Measurements from ENCODE around the gene CAVIN1.
A peak's percentile ranks its signal among the peaks of the same experiment; 100 is the strongest.
"Not testable (repeated sequence)": the region's sequence is repeated elsewhere in the genome, so short reads cannot be mapped to it uniquely, and the experiment has no call there.

CAVIN1 gene

DNA sequence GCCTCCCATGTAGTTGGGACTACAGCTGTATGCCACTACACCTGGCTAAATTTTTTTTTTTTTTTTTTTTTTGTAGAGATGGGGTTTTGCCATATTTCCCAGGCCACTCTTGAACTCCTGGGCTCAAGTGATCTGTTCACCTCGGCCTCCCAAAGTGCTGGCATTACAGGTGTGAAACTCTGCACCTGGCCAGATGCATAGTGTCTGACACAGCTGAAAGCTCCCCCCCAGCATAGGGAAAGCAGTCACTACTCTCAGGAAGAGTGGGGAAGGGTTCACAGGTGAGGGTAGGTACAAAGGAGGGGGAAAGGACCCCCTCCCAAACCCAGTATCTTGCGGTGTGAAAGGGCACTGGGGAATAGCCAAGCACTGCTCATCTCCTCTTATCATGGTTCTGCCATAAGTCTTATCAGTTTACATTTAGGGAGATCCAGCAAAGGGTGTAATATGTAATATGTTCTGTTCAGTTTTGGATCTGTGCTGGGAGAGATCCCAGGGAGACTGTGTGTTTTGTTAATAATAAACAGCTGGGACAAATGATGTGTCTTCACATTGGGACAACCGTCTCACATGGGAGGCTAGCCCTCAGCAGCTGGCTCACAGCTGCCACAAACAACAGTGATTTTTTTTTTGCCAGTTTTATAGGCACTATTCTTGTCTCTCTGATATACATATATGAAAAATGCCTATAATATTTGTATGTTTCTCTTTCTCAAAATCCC lies 6.8 kb upstream of the CAVIN1 start:
- DNase-seq: no peak

DNA sequence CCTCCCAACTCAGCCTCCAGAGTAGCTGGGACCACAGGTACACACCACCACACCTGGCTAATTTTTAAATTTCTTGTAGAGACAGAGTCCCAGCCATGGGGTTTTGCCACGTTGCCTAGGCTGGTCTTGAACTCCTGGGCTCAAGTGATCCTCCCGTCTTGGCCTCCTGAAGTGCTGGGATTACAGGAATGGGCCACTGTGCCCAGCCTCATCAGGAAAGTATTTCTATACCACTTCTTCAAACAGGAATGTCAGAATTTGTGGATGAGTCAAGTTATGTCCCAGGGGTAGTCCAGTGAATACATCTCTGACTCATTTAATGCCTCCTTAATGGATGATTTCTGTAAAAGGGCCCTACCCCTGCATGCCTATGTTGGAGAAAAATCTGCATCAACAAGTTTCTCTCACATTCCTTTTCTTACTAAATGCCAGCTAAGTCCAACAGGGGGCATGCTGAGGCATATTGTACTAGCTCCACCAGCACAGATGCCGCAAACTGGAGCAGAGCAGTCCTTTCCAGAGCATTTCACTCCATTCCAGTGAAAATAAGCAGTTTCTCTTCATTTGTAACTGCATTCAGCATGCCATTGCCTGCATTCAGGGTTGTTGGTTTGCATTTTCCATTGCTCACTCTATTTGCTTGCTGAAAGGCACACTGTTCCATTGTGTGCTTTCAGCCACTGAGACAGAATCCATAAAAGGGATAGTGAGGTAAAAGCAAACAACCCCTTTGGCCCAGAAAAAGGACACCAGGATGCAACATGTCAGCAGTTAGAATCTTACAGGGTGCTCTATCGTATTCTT lies 5.3 kb upstream of the CAVIN1 start:
- no peak for DNase-seq

DNA sequence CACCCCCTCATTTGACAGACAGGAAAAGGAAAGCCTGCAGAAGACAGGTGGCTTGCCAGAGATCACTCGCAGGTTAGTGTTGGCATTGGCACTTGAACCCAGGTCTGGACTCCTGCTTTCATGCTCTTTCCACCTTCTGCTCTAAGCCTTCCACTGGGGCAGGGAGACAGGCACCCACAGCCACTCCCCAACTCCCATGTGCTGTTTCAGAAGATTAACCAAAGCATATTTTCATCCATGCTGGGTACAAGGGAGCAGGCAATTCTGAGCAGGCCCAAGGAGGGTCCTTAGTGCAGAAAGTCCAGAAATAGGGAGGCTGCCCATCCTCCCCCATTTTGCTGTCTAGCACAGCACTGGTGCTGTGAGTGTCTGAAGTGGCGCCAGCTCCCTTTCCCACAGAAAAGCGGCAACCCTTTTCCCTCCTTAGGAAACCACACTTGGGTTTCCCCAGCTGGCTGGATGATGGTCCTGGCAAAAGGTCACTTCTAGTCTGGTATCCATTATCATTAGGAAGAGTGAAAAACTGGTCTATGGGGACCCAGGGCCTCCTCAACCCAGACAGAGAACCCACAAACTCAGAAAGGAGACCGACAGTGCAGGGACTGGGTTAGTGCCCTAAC lies 2.0 kb upstream of the CAVIN1 start:
- no peak for DNase-seq

DNA sequence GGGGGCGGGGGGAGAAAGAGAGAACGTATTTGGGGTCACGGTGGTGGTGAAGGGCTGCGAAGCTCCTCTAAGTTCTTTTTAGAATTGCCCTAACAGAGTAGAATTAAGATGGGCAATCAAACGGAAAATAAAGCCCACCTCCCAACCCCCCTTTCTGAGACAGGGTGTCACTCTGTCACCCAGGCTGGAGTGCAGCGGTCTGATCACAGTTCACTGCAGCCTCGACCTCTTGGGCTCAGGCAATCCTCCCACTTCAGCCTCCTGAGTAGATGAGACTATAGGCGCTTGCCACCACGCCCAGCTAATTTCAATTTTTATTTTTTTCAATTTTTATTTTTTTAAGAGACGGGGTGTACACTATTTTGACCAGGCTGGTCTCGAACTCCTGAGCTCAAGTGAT lies 710 bp upstream of the CAVIN1 start:
- DNase-seq: no peak

DNA sequence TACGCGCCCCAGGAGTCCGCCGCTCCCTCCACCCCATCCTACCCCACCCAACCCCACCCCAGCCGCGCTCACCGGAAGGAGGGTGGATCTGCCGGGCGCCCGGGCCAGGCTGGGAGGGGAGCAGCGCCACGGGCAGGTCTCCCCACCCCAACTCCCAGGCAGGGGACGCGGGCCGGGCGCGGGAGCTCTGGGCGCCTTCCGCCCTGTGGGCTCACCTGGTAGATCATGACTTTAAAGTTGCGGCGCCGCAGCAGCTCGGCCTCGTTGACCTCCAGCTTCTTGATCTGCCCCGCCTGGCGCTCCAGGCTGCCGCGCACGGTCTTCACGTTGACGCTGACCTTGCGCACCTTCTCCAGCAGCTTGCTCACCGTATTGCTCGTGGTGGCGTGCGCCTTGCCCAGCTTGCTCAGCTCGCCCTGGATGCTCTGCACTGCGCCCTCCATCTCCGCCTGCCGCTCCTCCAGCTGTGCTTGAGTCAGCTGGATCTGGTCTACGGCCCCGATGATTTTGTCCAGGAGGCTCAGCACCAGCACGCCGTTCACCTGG lies 571 bp downstream of the CAVIN1 start:
- DNase-seq: no peak

DNA sequence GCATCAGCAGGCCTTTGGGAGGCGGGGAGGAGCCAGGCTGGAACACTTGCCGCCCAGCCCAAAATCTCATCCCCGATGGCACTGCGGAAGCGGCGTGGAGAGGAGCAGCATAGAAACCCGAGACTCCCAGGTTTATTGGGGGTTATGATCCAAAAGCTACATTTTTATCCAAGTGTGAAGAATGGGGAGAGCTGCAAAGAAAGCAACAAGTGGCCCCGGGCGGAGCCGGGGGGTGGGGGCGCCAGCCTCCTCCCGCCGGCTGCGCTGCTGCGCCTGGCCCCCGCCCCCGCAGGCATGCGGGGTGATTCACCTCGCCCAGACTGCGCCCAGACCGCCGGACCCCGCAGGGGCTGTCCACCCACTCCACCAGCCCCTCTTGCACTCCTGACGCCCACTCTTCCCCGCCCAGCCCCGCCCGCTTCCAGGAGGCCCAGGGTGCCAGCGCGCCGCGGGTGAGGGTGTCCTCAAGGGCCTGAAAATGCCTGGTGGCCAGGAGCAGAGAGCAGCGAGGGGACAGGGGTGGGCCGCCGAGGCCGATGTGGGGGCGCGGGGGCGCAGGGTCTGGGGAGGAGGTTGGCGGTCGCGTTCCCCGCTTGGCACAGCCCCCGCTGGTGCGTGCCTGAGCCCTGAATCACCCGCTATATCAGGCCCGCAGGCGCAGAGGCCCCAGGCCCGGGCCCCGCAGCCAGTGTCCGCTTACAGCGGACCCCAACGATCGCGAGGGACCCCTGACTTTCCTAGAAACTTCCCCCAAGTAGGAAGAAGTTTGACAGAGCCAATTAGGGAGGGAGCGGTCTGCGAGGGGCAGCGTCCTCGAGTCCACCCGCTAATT lies 1.3 kb downstream of the CAVIN1 start:
- DNase-seq: no peak

DNA sequence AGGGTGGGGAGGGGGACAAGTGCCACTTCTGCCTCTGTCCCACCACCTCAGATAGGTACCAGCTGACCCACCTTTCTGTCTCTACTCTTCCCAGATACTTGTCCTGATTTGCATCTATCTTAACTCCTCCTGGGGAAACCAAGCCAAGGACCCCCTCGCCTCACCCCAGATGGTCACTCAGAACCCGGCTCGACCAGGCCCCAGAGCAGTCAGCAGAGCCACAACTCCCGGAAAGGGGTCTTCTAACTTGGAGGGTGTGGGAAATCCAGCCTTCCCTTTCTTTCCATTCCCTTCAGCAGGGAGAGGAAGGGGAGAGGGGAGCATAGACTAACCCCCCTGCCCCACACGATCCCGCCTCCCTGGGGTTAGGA lies 1.9 kb downstream of the CAVIN1 start:
- no peak for DNase-seq

DNA sequence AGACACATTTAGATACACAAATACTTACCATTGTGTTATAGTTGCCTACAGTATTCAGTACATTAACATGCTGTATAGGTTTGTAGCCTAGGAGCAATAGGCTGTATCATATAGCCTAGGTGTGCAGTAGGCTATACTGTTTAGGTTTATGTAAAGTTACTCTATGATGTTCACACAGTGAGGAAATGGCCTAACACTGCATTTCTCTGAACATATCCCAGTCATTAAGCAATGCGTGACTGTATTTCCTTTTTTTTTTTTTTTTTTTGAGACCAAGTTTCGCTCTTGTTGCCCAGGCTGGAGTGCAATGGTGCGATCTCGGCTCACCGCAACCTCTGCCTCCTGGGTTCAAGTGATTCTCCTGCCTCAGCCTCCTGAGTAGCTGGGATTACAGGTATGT lies 5.1 kb downstream of the CAVIN1 start:
- not testable (repeated sequence) for DNase-seq

DNA sequence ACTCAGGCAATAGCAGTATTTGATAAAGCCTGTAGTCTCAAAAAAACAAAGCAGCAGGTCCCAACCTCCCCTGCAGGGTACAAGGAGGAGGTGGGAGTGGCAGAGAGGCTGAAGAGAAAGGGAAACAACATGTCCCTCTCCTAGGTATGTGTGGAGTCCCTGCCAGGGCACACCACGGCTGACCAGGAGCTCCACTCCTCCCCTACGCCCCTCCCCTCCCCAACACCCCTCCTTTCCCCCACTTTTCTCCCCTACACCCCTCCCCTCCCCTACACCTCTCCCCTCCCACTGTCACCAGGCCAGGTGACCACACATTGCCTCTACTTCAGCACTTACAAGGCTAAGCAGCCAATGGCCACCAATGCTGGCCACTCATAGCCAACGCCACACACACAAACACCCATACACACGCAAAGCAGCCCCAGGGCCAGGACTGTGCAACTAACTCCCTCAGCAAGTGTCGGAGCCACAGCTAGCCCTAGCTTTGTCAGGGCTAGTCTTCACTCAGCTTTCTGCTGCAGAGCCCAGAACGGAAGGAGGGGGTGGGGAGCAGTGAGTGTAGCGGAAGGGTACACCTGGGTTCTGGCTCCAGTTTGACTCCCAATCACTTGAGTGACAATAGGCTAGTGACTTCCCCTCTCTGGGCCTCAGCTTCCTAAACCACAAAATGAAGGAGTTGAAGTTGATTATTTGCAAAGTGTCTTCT lies 8.2 kb downstream of the CAVIN1 start:
- DNase-seq: no peak

DNA sequence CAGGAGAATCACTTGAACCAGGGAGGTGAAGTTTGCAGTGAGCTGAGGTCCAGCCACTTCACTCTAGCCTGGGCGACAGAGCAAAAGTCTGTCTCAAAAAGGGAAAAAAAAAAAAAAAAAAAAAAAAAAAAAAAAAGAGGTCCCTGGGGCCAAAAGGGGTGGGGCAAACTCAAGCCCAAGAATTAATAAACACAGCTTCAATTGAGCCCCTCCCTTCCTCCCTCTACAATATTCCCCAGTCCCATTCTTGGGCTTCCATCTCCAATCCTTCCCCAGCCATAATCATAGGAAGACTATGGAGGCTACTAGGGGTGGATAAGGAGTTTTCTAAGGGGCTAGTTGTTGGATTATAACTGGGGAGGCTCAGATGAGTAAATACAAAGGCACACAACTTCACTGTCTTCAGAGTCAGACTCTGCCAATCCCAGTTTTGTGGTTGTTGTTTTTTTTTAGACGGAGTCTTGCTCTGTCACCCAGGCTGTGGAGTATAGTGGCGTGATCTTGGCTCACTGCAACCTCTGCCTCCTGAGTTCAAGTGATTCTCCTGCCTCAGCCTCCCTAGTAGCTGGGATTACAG lies 9.5 kb downstream of the CAVIN1 start:
- DNase-seq: no peak

DNA sequence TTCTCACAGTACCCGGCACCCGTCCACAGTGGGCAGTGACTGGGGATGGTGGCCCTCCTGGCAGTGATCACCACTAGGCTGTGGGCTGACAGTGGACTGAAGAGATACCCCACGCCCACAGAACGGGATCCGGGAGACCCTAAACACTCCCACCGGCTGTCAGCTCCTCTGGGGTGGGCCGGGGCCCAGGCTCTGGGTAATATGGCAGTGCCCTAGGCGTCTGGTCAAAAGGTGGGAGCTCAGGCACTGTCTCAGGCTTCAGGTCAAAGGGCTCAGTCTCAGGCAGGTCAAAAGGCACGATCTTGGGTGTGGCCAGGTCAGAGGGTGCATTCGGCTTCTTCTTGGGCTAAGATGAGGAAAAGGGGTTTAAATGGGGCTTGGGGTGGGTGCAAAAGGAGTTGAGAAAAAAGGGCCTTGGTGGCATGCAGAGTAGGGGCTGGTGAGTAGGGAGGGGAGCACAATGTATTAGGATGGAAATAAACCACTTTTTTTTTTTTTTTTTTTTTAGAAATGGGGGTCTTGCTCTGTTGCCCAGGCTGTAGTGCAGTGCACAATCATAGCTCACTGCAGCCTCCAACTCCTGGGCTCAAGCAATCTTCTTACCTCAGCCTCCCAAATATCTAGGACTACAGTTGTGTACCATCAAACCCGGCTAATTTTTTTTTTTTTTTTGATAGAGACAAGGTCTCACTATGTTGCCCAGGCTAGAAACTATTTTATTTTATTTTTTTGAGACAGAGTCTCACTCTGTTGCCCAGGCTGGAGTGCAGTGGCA lies 11.0 kb downstream of the CAVIN1 start:
- no peak for DNase-seq

DNA sequence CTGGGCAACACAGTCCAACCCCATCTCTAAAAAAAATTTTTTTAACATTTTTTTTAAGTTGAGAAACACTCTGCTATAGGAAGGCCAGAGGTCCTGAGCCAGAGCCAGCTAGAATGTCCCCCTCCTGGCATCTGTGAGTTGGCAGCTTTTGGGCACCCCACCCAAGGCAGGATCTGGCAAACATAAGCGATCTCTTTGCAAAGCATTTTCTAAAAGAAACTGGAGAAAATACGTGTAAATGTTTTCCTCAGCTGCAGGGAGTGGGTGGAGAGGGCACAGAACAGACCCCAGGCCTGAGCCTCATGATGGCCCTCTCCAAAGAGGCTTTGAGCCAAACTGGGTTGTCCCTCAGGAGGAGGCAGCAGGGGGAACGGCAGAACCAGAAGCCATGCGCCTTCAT lies 11.7 kb downstream of the CAVIN1 start:
- no peak for DNase-seq

DNA sequence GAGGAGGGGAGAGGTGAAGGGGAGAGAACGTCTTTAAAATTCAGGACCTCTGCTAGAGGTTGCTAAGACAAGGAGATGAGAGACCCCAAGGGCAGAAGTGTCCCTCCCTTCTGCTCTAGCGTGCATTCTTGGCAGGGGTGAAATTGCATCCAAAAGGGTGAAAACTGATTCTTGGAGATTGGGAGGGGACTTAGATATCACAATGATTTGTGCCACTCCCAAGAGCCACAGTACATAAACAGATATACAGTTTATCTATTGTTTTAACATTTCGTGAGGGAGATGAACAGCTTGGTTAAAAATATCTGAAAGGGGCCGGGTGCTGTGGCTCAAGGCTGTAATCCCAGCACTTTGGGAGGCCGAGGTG lies 12.8 kb downstream of the CAVIN1 start:
- DNase-seq: no peak

DNA sequence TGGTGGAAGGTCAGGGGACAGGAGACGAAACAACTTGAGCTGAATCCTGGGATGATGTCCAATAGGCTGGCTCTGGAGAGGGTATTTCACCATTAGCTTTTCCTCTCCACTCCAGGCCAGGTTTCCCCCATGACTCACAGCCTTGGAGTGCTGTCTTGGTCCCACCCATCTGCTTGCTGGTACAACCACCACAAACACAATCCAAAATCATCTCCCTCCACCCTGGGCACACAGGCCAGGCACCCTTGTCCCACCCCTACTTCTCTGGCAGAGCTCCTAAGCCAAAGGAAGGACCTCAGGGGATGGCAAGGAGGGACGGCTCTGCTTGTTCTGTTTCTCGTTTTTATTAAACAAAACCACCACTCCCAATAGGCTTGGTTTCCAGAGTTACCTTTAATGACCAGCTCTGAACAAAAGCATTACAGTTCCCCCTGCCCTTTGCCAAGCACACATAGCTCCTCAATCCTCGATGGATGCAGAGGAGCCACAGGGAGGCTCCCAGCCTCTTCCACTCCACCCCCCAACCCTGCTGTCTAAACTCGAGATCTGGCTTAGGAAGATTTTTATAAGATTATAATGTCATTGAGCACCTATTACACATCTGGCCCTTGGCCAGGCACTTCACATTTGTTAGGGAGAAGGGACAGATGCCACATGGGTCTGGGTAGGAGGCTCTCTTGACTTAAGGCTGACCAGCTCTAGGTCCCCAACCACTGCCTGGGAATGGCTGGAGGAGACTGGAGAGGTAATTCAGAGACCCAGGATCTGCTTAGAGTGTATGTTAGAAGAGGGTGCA lies 13.3 kb downstream of the CAVIN1 start:
- DNase-seq: no peak

DNA sequence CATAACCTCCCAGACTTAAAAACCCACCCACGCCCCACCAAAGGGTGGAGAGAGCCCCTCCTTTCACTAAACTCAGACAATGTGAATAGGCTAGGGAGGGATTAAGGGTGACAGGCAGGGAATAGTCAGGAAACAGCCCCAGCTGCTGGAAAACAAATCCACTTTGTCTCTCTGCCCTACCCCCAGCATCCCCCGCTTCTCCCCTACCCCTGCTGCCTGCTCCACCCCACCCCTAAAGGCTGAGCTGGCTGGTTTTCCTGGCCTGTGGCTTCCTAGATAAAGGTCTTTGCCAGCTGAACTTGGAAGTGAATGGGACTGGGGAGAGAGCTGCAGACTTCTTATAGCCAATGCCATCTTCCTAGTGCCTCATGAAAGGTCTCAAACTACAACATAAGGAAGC lies 15.0 kb downstream of the CAVIN1 start:
- DNase-seq: no peak

DNA sequence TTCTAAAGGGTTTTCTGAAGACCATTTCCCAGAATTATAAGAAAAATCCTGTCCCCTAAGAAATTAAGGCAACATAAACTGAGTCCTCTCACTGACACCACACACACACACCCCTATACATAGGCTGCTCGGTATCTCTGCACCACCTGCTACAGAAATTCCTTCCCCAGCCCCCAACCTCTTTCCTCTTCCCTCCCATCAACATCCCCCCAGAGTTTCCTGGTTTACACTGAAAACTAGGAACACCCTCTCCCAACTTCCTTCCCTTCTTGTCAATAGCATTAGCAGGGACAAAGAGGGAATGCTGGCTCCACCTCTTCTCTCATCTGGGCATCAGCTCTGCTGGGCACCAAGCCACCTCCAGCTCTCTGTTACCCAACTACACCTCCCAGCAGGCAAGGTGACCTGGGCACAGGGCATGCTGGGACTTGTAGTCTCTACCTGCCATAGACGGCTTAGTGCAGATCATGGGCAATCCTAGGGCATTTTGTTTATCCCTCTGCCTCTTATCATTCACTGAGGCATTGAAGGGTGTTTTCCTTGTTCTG lies 15.7 kb downstream of the CAVIN1 start:
- DNase-seq: peak; percentile 79

DNA sequence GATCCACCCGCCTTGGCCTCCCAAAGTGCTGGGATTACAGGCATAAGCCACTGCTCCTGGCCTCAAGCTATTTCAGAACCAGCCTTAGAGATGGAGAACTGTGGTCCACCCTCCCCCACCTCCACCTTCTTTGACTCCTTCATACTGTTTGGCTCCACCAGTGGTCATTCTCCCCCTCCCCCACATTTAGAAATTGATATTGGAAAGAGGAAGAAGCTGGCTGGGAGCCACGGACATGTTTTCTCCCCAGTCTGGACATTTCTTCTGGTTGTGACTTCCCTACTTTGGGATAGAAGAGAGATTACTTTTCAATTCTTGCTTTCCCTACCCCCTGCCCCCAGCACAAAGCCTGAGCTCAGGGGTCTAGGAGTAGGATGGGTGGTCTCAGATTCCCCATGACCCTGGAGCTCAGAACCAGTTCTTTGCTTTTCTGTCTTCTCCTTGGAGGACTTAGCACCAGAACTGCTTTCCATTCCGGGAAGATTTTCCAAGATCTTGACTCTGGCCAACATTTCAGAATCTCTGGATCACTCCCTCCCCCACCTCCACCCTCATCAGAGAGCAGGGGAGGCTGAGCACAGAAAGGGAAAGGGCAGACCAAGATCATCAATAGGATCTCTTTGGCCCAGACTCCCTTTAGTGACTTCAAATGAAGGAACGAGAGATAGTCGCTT lies 16.3 kb downstream of the CAVIN1 start:
- no peak for DNase-seq

DNA sequence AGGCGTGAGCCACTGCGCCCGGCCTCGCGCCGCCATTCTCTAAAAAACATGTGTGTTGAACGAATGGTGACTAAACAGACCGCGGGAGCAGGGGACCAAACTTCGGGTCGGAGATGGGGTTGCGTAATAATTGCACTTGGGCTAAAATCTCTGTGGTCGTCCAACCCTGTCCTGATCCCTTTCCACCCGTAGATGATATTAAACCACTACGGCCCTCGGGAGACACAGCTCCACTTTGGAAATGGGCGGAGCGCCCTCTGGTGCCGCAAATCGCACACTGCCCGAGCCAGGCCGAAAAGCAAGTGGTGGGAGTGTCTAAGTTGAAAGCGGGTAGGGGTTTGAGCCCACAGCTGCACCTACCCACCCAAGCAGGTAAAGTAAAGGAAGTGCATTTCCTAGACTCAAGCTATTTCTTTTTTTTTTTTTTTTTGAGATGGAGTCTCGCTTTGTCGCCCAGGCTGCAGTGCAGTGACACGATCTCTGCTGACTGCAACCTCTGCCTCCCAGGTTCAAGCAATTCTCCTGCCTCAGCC lies 17.0 kb downstream of the CAVIN1 start:
- peak; percentile 49 for DNase-seq

DNA sequence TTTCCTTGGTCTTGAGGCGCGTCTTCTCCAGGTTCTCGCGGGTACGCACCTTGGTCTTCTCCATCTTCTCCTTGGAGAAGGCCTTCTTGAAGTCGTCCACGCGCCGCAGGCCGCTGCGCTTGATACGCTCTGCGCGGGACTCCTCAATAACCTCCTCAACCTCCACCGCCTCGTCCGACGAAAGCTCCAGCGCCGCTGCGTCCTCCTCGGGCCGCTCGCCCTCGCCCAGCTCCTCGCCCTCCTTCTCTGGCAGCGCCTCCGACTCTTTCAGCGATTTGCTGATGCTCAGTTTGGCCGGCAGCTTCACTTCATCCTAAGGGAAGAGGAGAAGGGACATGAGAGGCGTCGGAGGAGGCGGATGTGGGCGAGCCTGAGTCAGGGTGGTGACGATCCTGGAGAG lies 18.0 kb downstream of the CAVIN1 start:
- no peak for DNase-seq
